ENCODE measurements around the gene DNLZ. TPM values are rescaled to one million over a fixed set of nuclear protein-coding genes. Genes with fewer than 3 reads are reported as not detected.
A peak's percentile ranks its signal among the peaks of the same experiment; 100 is the strongest.

Gene DNLZ
- total RNA-seq, 2 experiments from 2014 or later = 15.4 to 17.0 TPM

DNA sequence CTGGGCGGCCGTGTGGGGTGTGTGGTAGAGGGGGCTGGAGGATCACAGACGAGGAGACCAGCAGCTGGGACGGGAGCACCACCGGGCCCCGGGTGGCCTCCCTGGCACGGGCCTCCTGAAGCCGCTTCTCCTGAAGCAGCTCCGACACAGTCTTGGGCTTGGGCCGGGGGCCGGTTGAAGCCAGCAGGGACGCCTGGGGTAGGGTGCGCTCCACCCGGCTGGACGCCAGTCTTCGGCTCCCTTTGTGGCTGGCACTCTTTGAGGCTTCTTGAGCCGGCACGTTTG, 15.4 kb upstream of the DNLZ start:
- no peak for ATAC-seq (ENCODE audit: low read depth)
- Mint-ChIP-seq H3K36me3 (peaks cover 3% of the 10 kb centered on the region), H3K4me1 (peaks cover under 1% of the 10 kb centered on the region), H3K27ac (no peak overlapping the region), H3K27me3 (no peaks in the 10 kb centered on the region), H3K9me3 (no peaks in the 10 kb centered on the region), H3K4me3 (no peak overlapping the region)
- POLR2A ChIA-PET = no interaction called here
- no peak for DNase-seq

DNA sequence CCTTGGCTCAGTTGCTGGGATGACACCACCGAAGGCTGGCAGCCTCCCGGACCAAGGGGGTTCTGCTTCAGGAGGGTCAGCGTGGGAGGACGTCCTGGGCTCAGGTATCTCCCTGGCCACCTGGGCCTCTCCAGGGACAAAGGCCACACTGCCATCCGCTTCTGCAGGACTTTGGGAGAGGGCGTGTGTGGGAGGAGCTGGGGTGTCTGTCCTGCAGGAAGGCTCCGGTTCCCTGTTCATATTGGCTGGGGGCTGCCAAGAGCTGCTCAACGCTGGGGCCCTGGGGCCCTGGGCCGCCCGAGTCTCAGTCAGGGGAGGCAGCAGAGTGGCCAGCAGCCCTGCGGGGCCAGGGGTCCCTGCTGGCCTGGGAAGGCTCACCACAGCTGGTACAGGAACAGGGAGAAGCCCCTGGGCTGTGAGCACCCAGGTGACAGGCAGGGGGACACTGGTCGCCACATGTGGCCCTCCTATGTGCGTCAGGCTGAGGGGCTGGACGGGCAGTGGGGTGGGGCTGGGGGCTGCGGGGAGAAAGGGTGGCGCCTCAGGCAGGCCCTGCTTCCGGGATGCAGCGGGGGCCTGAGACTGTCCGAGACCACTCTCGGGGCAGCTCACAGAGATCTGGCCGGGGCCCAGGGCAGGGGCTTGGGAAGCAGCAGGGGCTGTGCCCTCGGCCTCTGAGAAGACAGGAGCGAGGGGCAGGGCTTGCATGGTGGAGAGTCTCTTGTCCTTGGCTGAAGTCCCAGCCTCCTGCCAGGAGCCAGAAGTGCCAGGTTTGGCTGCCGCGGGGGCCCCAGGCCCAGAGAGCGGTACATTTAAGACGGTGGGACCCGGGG, 14.8 kb upstream of the DNLZ start:
- POLR2A ChIA-PET = no interaction called here
- ATAC-seq (ENCODE audit: low read depth) (no peak), DNase-seq (no peak)
- H3K9me3 Mint-ChIP-seq = no peaks in the 10 kb centered on the region
- H3K4me1 Mint-ChIP-seq = no peaks in the 10 kb centered on the region
- H3K36me3 Mint-ChIP-seq = peaks cover 1% of the 10 kb centered on the region
- no peak overlapping the region for H3K27ac Mint-ChIP-seq
- H3K4me3 Mint-ChIP-seq = no peak overlapping the region
- no peaks in the 10 kb centered on the region for H3K27me3 Mint-ChIP-seq

DNA sequence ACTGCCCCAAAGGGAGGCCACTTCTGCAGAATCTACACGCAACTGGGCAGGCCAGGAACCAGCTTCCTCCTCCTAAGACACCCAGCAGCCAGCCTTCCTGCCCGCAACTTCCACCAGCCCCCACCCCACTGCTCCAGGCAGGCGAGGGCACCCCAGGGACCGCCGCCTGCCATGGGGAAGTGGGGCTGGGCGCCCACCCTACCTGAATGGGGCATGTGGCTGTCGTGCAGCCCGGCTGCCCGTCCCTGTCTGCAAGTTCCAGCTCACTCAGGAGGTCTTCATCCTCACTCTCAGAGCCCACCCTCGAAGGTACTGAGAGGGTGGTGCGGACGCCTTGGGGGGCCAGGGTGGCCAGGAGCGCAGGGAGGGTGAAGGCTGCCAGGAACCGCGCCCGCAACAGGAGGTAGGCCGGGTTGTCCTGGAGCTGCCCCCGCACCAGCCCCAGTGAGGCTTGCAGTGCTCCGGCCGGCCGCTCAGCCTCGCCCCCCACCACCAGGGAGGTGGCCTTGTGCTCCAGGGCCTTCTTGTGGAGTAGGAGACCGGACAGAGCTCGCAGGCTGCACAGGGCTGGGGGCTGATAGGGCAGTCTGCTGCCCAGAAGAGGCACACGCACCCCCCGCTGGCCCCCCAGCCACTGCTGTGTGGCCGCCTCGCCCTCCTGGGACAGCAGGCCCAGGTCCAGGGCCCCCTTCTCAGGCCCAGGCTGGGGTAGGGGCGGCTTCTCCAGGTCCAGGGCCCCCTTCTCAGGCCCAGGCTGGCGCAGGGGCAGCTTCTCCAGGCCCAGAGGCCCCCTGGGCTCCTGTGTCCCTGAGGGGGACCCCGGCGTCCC, 14.0 kb upstream of the DNLZ start:
- peaks cover 1% of the 10 kb centered on the region for H3K36me3 Mint-ChIP-seq
- no peak overlapping the region for H3K27ac Mint-ChIP-seq
- H3K4me3 Mint-ChIP-seq = no peak overlapping the region
- POLR2A ChIA-PET = no interaction called here
- H3K9me3 Mint-ChIP-seq = no peaks in the 10 kb centered on the region
- DNase-seq (no peak), ATAC-seq (ENCODE audit: low read depth) (no peak)
- H3K27me3 Mint-ChIP-seq = no peaks in the 10 kb centered on the region
- H3K4me1 Mint-ChIP-seq = peaks cover 2% of the 10 kb centered on the region

DNA sequence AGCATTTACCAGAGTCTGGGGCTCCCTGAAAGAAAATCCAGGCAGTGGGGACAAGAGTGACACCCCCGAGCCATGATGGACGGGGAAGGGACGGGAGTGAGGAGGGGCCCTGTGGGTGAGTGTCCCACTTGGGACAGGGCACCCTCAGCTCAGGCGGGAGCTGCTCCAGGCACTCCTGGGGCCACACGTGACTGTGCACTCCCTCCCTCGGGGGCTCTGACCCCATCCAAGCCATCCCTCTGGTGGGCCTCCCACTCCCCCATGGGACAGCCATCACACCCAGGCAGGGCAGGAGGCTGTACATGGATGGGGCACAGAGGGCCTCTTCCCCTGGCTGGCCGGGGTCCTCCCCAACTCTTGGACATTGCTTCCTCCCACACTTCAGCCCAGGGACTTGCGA, 12.9 kb upstream of the DNLZ start:
- POLR2A ChIA-PET = no interaction called here
- peaks cover 1% of the 10 kb centered on the region for H3K36me3 Mint-ChIP-seq
- no peak for DNase-seq
- no peaks in the 10 kb centered on the region for H3K9me3 Mint-ChIP-seq
- no peak for ATAC-seq (ENCODE audit: low read depth)
- peaks cover 2% of the 10 kb centered on the region for H3K4me1 Mint-ChIP-seq
- H3K27ac Mint-ChIP-seq = no peak overlapping the region
- H3K27me3 Mint-ChIP-seq = no peaks in the 10 kb centered on the region
- H3K4me3 Mint-ChIP-seq = no peak overlapping the region

DNA sequence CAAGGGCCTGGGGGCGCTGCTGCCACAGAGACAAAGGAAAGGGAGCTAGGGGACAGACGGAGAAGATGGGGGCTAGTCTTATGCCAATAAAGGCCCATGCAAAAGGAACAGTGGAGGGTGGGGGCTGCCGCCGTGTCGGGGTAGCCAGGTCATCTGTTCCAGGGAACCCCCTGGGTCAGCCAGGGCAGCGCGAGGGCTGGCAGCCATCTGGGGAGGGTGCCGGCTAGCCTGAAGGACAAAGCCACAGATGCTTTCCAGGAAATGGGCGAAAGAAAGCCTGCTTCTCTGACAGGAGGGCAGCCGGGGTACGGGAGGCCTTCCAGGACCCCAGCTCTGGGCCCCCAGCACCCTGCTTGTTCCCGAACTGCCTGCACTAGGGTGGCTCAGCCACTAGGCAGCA, 11.6 kb upstream of the DNLZ start:
- DNase-seq (no peak), ATAC-seq (ENCODE audit: low read depth) (no peak)
- peaks cover 1% of the 10 kb centered on the region for H3K36me3 Mint-ChIP-seq
- H3K27ac Mint-ChIP-seq = no peak overlapping the region
- H3K4me1 Mint-ChIP-seq = peaks cover 2% of the 10 kb centered on the region
- POLR2A ChIA-PET = interaction anchor here (1.1 to 1.2 kb wide), 2 partner anchors 12 to 22 kb away, joined by 3 read pairs; no protein-coding TSS in a partner anchor
- H3K4me3 Mint-ChIP-seq = no peak overlapping the region
- no peaks in the 10 kb centered on the region for H3K9me3 Mint-ChIP-seq
- no peaks in the 10 kb centered on the region for H3K27me3 Mint-ChIP-seq

DNA sequence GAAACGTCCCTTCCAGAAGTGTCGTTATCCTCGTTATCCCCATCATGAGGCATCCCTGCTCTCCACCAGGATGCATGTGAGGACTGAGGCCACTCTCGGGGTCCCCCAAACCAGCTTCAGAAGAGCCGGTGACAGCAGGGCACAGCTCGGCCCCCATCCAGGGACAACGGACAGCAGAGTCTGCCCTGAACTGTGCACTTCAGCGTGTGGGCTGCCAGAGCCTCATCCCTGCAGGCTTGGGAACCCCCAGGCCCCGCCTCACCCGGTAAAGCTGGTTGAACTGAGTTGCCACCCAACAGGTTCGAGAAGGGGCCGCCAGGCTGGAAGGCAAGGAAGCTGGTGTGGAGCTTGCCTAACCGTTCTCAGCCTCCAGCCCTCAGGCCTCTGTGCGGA, 10.6 kb upstream of the DNLZ start:
- Mint-ChIP-seq H3K4me1 (peaks cover 2% of the 10 kb centered on the region), H3K36me3 (peaks cover 1% of the 10 kb centered on the region), H3K9me3 (no peaks in the 10 kb centered on the region), H3K4me3 (no peak overlapping the region), H3K27ac (no peak overlapping the region), H3K27me3 (no peaks in the 10 kb centered on the region)
- DNase-seq (no peak), ATAC-seq (ENCODE audit: low read depth) (no peak)
- POLR2A ChIA-PET = interaction anchor here (1.1 kb wide), 1 partner anchor 23 kb away, joined by 3 read pairs; no protein-coding TSS in a partner anchor

DNA sequence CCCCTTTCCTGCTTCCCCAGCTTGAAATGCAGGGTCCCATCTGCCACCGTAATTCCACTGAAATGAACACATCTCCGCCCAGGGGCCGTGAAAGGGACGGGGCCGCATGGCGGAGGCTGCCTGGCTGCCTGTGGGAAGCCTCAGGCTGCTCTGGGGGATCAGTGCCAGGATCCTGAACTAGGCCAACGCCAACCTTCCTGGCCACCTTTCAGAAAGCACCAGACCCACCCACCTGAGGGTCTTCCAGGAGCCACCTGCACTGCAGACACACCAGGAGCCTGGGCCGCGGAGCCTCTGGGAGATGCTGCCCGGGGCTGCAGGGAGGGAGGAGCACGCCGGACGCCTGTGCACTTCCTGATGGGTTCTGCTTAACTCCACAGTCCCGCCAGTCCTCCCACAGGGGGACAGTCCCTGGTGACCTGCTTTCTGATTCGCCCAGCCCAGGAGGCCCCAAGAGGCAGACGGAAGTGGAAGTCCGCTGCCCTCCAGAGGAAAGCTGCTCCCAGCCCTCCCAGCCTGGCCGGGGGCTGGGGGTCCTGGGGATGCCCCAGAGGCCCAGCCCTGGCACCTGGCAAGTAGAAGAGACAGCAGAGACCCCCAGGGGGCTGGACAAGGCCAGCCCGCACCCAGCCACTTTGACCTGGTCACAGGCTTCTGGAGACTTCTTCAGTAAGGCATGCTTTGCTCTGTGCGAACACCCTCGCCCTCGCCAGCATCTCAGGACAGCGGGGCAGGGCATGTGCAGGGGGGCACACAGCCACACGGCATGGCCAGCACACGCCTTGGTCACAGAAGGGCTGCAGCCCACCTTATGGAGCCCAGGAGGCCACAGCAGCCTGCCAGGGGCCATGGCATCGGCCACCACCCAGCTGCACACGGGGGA, 10.0 kb upstream of the DNLZ start, which contains the start of gene CARD9:
Gene CARD9 (minus strand): TSS at position 370 of the 883 bp plus-strand sequence. CDS start 1,591 bp downstream, outside the sequence.
- Mint-ChIP-seq H3K4me3 (peak within 1 kb of the TSS; percentile 13), H3K27me3 (no peaks in the 10 kb centered on the region)

DNA sequence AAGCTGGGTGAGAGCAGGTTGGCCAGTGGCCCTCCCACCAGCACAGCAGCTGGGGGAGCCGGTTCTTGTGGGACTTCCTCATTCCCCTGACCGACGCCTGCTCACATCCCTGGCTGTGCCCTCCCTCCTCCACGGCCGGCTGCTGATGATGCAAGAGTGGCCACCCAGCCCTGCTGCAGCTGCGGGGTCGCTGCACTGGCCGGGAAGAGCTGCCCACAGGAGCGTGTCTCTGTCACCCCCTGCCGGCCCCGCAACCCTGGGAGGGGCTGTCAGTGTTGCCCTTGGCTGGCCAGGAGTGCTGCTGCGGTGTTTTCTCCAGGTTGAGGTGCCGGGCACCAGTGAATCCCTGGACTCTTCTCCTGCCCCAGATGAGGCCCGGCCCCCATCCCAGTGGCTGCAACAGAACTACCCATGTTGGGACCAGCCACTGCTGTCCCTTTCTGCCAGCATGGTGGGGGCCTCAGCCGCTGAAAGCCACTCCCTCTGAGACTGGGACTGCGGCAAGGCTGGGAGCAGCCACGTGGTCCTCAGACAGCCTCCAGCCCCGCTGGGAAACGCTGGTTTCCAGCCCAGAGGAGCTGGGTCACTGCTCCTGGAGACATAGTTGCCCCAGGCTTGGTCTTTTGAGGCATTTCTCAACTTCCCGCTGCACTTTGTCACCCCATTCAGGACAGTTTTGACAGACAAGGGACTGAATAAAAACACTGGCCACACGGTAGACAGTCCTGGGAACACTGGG, 9.2 kb upstream of the DNLZ start:
- peaks cover 2% of the 10 kb centered on the region for H3K4me1 Mint-ChIP-seq
- H3K27me3 Mint-ChIP-seq = no peaks in the 10 kb centered on the region
- ATAC-seq (ENCODE audit: low read depth) = no peak
- POLR2A ChIA-PET = no interaction called here
- H3K4me3 Mint-ChIP-seq = peak overlapping the region; percentile 13
- no peak overlapping the region for H3K27ac Mint-ChIP-seq
- H3K9me3 Mint-ChIP-seq = no peaks in the 10 kb centered on the region
- H3K36me3 Mint-ChIP-seq = peaks cover 1% of the 10 kb centered on the region
- no peak for DNase-seq

More for the DNA sequence above, 10.0 kb upstream of the DNLZ start, which contains the start of gene CARD9:
- Mint-ChIP-seq H3K9me3 (no peaks in the 10 kb centered on the region), H3K27ac (no peak within 1 kb of the TSS), H3K36me3 (peaks cover 1% of the 10 kb centered on the region), H3K4me1 (peaks cover 2% of the 10 kb centered on the region)
- ATAC-seq (ENCODE audit: low read depth) = no peak
- POLR2A ChIA-PET = no interaction called here
- DNase-seq = no peak

DNA sequence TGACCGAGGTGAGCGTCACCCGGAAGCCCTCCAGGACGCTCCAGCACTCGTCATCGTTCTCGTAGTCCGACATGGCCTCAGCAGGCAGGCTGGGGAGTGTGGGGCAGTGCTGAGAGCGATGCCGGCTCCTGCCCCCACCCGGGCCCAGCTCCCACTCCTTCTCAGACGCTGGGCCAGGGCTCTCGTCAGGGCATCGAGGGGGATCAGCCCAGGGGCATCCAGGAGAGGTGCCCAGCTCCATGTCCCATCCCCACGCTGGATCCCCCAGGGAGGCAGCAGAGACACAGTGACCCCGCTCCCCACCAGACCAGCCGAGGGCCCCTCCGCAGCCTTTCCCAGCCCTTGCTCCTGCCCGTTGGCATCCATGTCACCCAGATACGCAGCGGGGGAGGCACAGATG, 8.5 kb upstream of the DNLZ start:
- Mint-ChIP-seq H3K36me3 (peaks cover 1% of the 10 kb centered on the region), H3K27me3 (no peaks in the 10 kb centered on the region), H3K4me1 (peaks cover 2% of the 10 kb centered on the region), H3K27ac (no peak overlapping the region), H3K4me3 (no peak overlapping the region), H3K9me3 (no peaks in the 10 kb centered on the region)
- POLR2A ChIA-PET = no interaction called here
- no peak for DNase-seq
- ATAC-seq (ENCODE audit: low read depth) = no peak

DNA sequence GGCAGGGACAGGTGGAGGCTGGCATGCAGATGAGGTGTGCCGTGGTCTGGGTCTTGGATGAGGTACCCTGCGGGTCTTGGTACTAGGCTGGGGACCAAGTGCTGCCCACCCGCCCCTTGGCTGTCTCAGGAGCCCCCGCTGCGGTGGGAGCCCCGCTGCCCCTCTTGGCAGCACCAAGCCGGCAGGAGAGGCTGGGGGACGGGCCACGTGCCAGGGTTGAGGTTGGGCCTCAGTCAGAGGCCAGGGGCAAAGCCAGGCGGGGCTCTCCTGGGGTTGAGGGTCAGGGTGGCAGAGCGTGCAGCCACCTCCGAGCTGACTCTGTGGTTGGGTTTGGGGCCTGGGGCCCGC, 8.0 kb upstream of the DNLZ start:
- ATAC-seq (ENCODE audit: low read depth) = no peak

DNA sequence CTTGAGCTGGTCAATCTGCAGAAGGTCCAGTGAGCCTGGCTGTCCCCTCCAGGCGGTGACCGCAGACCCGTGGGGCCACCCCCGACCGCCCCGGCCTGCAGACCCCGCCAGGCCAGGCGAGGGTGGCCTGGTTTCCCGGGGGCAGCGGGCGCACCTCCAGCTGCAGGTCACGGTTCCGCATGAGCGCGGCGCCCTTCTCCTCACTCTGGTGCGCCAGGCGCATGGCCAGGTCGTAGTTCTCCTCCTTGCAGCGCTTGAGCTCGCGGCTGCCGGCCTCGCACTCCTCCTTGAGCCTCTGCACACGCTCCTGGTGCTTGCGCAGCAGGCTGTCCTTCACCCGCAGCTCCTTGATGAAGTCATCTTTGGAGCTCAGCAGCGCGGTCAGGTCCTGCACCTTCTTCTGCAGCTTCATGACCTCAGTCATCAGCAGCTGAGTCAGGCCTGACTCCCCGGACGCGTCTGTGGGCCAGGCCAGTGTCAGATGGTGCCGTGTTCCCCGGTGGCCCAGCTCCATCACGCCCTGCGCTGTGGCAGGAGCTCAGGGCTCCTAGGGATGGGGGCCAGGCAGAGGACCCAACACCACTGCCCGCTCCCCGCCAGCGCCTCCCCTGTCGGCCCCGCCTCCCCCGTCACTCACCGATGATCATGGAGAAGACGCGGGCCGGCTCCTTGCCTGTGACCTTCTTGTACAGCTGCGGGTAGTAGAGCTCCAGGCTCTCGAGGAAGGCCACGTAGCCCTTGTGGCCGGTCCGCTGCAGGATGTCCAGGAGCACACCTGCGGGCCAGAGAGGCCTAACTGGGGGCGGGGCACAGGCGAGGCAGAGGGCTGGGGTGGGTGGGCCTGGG, 7.4 kb upstream of the DNLZ start:
- POLR2A ChIA-PET = interaction anchor here (0.5 kb wide), 1 partner anchor 56 kb away, joined by 3 read pairs; no protein-coding TSS in a partner anchor
- no peak for DNase-seq
- Mint-ChIP-seq H3K27me3 (no peaks in the 10 kb centered on the region), H3K4me1 (peaks cover 2% of the 10 kb centered on the region), H3K27ac (no peak overlapping the region), H3K4me3 (no peak overlapping the region), H3K9me3 (no peaks in the 10 kb centered on the region), H3K36me3 (peaks cover 1% of the 10 kb centered on the region)
- ATAC-seq (ENCODE audit: low read depth) = no peak

More for the DNA sequence above, 8.0 kb upstream of the DNLZ start:
- DNase-seq = no peak
- Mint-ChIP-seq H3K9me3 (no peaks in the 10 kb centered on the region), H3K27ac (no peak overlapping the region), H3K4me3 (no peak overlapping the region), H3K27me3 (no peaks in the 10 kb centered on the region), H3K36me3 (peaks cover 1% of the 10 kb centered on the region), H3K4me1 (peaks cover 2% of the 10 kb centered on the region)
- POLR2A ChIA-PET = interaction anchor here (0.5 kb wide), 1 partner anchor 56 kb away, joined by 3 read pairs; no protein-coding TSS in a partner anchor

DNA sequence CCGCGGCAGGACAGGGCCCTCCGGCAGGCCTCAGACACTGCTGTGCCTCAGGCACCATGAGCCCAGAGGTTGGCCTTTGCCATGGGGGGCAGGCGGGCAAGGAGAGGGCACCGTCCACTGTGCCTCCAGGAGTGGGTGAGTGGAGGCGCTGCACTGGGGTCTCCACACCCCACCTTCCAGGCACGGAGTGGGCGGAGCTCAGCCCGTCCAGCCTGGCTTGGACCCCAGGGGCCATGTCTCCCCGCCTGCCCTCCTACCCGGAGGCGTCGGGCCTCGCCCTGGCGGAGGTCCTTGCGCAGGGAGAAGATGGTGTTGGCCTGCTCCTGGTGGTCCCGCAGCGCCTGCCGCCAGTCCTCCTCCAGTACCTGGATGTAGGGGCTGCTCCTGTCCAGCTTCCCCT, 6.5 kb upstream of the DNLZ start:
- H3K4me3 Mint-ChIP-seq = no peak overlapping the region
- DNase-seq = no peak
- H3K4me1 Mint-ChIP-seq = peaks cover 2% of the 10 kb centered on the region
- no peaks in the 10 kb centered on the region for H3K9me3 Mint-ChIP-seq
- H3K36me3 Mint-ChIP-seq = peaks cover 1% of the 10 kb centered on the region
- no peak overlapping the region for H3K27ac Mint-ChIP-seq
- POLR2A ChIA-PET = no interaction called here
- ATAC-seq (ENCODE audit: low read depth) = no peak
- no peaks in the 10 kb centered on the region for H3K27me3 Mint-ChIP-seq
